ENCODE results near the gene P2RX2.

The P2RX2 gene

DNA sequence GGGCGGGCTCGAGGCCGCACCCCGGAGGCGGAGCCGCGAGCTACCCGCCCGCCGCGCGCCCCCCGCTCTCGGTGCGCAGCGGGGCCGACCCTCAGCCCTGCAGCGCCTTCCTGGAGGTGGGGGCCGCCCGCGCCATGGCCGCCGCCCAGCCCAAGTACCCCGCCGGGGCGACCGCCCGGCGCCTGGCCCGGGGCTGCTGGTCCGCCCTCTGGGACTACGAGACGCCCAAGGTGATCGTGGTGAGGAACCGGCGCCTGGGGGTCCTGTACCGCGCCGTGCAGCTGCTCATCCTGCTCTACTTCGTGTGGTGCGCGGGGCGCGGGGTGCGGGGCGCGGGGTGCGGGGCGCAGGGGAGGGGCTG is at the start of gene P2RX2:
P2RX2 (plus strand) TSS at position 94 of the 361 bp plus-strand sequence; CDS start at position 135, 41 bp downstream.
- DNase-seq = no peak

DNA sequence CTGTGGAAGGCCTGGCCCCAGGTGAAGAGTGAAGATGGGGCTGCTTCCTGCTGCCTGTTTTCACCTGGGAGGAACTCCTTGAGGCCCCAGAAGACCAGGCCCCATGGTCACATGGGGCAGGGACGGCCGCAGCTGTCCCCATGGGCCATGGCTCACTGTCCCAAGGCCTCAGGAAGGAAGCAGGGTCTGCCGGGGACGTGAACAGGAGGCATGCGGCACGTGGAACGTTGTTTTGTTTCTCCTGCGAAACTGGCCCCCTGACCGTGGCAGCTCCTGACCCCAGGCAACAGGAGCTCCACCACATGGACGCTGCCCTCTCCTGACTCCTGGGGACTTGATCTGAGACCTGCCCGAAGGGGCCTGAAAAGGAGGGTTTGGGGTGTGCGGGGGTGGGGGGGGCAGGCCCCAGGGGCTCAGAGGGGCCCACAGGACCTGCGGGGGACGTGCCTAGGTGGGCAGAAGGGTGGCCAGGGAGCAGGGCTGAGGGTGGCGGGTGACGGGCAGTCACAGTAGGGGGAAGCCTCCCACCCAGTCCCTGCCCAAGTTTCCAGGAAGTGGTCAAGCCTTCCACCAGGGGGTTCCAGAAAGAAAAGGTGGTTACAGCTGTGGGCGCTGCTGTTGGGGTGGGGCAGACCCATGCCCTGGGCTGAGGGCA is 49.6 kb upstream of the P2RX2 start:
- no peak for DNase-seq

DNA sequence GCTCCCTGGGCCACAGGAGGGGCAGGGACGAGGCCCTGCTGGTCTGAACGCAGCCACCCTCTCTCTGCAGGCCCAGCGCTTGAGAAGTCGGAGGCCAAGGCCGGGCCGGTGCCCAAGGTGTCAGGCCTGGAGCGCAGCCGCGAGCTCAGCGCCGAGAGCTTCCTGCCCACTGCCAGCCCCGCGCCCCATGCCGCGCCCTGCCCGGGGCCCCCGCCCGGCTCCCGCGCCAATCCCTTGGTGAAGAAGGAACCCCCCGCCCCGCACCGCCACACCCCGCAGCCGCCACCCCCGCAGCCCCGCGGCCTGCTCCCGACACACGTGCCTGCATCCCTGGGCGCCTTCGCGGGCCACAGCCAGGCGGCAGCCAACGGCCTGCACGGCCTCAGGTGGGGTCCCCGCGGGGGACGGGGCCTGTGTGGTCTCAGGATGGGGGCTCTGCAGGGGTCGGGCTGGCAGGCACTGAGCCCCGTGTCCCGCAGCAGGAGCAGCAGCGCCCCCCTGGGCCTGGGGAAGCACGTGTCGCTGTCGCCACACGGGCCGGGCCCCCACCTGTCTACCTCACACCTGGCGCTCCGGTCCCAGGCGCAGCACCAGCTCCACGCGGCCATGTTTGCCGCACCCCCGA is 48.6 kb upstream of the P2RX2 start:
- no peak for DNase-seq

DNA sequence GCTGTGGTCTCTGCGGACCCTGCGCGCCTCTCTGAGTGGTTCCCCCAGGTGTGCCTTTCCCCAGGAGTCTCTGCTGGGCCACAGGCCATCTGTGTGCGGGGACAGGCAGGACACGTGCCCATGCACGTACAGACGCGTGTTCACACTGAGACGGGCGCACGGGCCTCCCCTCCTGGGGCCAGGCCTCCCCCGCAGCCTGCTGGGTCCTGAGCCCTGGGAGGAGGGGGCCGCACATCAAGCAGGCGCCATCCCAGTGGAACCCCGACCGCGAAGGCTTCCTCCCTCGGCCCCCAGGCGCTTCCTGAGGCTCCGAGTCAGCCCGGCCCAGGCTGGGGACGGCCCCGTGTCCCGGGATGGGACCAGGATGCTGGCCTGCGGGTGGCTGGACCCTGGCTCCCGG is 47.9 kb upstream of the P2RX2 start:
- no peak for DNase-seq

DNA sequence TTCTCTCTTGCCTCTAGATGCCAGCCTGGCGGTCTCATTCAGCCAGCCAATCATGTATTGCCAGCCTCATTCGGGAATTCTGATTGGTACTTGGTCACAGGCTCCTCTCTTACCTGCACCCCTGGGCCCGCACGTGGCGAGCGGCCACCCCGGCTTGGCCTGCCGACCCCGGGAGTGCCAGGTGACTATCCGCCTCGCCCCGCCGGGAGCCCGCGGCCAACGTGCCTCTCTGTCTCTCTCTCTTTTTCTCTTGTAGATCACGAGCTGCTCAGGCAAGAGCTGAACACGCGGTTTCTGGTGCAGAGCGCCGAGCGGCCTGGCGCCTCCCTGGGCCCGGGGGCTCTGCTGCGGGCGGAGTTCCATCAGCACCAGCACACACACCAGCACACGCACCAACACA is 47.5 kb upstream of the P2RX2 start:
- no peak for DNase-seq

DNA sequence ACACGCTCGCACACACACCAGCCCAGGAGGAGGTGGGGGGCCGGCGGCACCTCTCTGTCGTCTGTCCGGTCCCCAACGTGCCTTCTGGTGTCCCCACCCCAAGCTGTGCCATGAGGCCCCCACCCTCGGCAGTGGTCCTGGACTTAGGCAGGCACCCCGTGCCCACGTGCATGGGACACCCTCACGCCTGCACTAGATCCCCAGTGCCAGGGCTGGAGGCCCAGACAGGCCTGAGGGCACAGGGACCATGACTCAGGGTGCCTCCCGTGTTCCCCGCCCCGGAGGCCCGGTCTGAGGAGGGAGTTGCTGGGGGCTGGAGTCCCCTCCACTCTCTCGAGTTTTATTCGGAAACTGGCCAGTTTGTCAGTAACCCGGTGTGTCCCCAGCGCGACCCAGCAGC is 47.0 kb upstream of the P2RX2 start:
- DNase-seq = no peak

DNA sequence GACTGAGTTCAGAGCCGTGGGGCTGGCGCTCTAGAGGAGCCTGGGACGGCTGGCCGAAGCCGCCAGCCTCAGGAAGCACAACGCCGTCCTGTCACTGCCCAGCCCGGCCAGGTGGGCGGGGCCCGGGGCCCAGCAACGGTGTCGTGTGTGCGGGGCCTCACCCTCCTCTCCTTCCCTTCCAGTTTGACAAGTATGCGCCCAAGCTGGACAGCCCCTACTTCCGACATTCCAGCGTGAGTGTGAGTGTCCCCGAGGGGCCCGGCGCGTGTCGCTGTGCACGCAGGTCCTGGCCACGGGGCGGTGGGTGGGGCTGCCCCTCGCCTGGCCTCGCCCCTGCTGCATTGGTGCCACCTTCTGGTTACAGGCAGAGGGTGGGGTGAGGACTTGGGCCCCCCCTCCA is 46.5 kb upstream of the P2RX2 start:
- DNase-seq = no peak

DNA sequence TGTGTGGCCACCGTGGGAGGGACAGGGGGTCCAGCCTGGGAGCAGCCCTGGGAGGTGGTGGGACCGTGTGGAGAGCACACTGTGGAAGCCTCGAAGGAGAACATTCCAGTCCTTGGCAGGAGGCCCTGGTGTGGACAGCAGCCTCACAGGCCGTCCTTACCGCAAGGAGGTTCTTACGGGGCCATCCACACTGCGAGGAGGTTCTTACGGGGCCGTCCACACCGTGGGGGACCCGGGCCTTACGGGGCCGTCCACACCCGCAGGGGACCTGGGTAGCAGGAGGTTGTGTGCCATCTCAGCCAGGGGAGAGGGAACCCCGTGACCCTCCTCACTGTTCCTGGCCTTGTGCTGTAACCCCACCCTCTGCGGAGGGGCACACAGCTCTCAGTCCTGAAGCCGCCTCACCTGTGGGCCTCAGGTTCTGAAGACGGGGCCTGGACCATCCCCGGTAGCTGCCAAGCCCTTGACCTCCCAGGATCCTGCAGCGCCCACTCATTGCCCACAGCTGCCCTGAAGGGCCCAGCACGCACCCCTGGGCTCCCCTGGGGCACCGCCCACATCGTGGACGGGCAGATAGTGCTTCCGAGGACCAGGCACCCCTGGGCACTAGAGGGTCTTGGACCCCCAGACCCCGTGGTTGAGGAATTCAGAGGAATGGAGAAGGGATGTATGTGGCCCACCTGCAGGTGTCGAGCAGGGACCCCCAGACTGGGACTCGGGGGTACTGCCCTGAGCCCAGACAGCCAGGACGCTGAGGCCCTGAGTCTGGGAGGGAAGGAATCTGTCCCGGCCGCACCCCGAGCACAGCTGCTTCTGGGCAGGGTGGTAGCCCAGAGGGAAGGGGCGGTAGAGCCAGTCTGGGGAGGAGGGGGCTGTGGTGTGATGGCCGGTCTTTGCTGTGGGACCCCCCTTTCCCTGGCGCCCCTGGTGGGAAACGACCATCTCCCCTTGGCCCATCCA is 45.5 kb upstream of the P2RX2 start:
- DNase-seq = no peak

DNA sequence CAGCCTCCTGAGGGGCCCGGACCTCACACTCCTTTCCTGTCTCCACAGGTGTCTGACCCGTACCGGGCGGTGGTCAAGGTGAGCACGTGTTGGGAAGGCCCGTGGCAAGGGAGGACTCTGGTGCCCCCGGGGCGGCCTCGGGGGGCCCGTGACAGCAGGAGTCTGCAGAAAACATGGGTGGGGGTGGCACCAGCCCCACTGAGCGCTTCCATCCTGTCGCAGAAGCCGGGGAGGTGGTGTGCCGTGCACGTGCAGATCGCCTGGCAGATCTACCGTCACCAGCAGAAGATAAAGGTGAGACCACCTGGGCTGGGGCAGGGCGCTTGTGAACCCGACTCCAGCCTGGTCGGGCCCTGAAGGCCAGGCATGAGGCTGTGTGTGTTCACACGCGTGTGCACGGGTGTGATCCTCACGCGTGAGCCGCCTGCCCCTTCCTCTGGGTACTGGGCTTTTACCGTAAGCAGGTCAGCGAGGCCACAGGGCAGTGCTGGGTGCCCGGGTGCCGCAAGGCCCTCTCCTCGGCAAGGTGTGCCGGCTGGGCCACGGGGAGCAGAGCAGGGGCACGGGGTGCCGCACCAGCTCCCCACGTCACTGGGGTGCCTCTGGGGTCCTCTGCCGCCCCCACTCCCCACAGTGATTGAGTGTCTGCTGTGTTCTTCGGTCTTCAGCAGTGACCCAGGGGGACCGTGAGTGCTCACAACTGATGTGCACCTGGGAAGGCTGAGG is 44.1 kb upstream of the P2RX2 start:
- DNase-seq = no peak

DNA sequence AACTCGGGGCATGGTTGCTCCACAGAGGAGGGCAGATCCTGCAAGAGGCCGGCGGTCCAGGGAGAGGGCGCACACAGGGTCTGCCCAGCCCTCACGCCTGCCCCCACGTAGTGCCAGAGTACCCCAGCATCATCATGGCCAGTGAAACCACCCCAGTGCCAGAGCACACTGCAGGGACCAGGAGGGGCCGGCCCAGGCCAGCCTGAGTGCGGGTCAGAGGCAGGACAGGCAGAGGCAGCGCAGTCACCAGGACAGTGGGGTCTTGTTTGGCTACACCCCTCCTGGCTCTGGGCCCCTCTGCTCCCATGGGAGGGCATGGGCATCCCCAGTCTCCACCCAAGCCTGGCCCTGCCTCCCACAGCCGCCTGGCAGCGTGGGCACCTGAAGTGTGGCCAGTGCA is 42.9 kb upstream of the P2RX2 start:
- no peak for DNase-seq

DNA sequence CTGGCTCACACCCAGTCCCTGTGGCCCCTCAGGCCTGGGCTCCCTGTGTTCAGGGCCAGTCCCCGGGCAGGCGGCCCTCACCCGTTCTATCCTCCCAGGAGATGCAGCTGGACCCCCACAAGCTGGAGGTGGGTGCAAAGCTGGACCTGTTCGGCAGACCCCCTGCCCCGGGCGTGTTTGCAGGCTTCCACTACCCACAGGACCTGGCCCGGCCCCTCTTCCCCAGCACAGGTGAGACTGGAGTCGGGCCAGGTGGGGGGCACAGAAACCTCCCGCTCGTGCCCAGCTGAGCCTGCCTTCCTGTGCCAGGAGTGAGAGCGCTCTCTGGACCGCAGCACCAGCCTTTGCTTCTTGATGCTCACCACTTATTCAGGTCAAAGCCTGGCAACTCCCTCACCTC is 41.9 kb upstream of the P2RX2 start:
- no peak for DNase-seq

DNA sequence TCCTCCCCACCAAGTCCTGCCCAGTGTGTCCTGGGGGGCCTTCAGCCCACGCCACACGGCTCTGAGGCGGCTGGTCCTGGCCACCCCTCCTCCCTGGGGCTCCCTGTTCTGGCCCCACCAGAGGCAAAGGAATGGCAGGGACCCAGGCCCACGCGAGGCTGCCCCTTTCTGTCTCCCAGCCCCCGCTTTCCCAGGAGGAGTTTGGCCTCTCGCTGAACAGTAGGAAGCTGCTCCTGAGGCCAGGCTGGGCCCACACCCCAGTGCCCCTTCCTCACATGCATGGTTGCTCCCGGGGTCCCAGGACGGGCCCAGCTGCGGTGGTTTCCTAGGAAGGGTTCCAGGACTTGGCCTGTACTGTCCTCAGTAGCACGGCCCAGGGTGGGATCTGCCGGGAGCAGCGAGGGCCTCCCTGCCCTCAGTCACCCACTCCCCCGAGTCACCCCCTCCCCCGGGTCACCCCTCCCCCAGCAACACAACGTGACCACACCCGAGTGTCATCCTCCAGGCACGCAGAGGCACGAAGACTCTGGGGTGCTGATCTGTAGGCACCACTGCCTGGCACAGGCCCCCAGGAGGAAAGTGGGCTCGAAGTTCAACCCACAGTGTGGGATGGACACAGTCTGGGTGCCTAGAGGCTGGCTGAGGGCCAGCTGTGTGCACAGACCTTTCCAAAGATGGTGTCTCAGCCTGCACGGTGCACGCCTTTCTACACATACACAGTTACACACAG is 41.2 kb upstream of the P2RX2 start:
- no peak for DNase-seq

DNA sequence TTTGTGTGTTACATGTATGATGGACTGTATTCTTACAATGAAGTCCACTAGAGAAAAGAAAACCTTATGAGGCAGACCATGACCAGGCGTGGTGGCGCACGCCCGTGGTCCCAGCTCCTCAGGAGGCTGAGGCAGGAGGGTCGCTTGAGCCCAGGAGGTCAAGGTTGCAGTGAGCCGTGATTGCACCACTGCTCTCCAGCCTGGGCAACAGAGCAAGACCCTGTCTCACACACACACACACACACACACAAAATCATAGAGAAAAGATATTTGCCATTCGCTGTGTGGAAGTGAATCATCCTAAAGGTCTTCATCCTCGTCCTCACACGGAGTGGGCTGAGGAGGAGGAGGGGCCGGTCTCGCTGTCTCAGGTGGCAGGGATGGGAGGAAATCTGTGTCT is 40.5 kb upstream of the P2RX2 start:
- DNase-seq = no peak

DNA sequence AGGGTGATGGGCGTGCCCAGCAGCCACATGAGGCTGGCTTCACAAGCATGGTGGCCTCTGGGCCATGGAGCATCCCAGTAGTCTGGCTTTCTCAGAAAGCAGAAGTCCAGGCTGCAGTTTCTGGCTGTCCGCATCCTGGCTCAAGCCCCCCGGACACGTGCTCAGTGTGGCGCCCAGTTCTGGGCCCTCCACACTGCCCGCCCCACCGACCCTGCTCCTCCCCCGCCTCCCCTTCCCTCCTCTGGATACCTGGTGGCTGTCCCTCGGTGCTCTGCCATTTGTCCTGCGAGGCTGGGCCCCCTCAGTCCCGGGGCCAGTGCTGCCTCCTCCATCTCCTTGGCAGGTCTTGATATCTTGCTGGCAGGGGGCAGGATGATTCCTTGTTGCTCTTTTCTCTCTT is 39.8 kb upstream of the P2RX2 start:
- no peak for DNase-seq

DNA sequence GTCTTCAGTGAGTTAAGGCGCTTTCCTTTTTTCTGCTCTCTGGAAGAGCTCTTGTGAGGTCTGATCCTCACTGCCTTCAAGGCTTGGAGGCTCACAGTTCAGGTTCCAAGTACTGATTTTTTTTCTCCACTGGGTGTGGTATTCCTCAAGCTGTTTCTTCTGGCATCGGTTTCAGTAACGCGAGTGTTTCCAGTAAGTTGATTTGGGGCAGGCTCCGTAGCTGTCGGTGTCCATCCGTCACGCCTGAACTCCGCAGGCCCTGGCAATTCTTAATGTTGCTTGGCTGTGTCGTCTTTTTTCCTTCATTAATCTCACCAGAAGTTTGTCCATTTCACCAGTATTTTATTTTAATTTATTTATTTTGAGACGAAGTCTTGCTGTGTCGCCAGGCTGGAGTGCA is 38.8 kb upstream of the P2RX2 start:
- DNase-seq = no peak

DNA sequence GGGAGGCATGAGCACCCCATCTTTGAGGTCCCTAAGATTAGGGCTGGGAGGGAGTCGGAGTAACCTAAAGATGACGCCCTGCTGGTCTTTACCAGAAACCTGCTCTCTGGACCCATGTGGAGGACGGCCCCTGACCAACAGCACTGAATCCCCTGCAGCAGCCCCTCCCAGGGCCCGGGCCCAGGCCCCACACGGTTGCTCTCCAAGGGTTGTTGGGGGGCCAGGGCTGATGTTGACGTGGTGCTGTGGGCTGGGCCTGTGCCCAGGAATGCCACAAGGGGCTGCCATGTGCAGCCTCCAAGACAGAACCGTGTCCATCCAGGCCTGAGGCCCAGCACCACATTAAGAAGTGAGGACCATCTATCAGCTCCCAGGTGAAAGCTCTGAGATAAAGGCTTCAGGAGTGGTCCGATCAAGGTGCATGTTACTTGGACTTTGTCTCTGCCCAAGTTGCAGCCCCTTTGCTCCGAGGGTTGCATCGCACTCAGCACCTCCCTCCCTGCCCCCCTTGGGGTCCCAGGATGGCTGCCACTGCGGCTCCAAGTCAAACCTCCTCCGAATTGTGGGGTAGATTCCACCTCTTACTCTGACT is 37.8 kb upstream of the P2RX2 start:
- no peak for DNase-seq

DNA sequence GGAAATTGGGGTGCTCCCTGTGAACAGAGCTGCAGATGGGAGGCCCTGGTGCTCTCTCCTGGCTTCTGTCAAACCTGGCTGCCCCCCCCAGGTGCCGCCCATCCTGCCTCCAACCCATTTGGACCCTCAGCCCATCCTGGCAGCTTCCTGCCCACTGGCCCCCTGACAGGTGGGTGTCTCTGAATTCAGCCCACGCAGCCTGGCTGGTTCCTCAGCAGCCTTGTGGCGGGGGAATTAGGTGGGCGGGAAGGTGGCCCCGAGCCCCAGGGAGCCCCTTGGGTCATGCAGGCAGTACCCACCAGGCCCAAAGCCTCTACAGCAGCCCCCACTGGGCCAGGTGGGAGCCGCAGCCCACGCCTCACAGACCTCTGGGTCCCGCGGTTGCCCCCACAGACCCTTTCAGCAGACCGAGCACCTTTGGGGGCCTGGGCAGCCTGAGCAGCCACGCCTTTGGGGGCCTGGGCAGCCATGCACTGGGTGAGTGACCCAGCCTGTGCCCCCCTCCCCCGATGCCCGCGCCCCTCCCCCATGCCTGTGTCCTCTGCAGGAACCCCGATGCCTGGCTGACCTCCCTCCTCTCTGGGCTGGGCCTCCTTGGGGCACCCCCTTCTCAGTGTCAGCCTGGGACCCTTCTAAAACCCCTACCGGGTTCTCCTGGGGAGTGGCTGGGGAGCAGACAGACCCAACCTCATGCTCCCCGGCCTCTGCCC is 37.1 kb upstream of the P2RX2 start:
- no peak for DNase-seq

DNA sequence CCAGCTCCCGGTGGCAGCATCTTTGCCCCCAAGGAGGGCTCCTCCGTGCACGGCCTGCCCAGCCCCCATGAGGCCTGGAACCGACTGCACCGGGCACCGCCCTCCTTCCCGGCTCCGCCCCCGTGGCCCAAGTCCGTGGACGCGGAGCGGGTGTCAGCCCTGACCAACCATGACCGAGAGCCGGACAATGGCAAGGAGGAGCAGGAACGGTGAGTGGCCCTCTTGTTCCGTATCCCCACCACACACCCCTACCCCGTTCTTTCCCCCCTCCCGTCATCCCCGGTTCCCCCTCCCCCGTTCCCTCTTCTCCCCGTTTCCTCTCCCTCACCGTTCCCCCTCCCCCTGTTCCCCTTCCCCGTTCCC is 36.5 kb upstream of the P2RX2 start:
- DNase-seq = no peak

DNA sequence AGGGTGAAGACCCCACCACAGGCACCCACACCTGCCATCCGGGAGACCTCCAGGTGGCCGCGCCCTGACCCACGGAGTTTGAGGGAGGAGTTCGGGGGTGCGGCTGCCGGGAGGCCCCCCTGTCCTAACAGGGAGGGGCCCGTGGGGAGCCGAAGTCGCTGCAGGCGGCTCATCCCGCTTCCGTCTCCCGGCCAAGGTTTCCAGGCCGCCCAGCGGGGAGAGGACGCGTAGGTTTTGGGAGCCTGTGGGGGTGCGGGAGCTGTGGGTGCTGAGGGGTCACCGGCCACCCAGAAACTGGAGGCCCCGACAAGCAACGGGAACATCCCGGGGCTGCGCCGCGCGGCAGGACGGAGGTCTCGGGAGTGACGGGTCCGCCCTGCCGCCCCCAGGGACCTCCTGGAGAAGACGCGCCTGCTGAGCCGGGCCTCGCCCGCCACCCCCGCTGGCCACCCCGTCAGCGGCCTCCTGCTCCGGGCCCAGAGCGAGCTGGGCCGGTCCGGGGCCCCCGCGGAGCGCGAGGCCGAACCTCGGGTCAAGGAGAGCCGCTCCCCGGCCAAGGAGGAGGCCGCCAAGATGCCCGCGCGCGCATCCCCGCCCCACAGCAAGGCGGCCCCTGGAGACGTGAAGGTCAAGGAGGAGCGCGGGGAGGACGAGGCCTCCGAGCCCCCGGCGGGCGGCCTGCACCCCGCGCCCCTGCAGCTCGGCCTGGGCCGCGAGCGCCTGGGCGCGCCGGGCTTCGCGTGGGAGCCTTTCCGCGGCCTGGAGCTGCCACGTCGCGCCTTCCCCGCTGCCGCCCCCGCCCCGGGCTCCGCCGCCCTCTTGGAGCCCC is 35.8 kb upstream of the P2RX2 start:
- DNase-seq = no peak

DNA sequence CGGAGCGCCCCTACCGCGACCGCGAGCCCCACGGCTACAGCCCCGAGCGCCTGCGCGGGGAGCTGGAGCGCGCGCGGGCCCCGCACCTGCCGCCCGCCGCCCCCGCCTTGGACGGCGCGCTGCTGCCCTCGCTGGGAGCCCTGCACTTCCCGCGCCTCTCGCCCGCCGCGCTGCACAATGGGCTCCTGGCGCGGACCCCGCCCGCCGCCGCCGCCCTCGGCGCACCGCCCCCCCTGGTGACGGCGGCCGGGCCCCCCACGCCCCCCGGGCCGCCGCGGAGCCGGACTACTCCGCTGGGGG is 35.2 kb upstream of the P2RX2 start:
- DNase-seq = no peak

DNA sequence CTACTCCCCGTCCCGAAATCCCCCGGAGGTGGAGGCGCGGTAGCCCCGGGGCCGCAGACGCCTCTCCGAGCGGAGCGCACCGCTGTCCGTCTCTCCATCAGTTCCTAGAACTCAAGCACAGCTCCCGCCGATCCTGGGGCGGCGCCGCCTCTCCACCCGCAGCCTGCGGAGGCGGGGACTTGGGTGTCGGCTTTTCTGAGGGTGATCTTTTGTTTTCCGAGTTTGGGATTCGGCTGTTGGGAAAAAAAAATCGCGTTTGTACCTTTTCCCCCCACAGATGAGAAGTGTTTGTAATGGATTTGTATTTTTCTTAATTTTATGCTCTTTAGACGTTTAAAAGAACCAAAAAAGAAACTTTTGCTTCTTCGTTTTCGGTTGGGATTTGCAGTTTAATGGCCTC is 34.8 kb upstream of the P2RX2 start:
- no peak for DNase-seq
